ENCODE results near the gene GTF2E1.
A peak's percentile ranks its signal among the peaks of the same experiment; 100 is the strongest.

The GTF2E1 gene

DNA sequence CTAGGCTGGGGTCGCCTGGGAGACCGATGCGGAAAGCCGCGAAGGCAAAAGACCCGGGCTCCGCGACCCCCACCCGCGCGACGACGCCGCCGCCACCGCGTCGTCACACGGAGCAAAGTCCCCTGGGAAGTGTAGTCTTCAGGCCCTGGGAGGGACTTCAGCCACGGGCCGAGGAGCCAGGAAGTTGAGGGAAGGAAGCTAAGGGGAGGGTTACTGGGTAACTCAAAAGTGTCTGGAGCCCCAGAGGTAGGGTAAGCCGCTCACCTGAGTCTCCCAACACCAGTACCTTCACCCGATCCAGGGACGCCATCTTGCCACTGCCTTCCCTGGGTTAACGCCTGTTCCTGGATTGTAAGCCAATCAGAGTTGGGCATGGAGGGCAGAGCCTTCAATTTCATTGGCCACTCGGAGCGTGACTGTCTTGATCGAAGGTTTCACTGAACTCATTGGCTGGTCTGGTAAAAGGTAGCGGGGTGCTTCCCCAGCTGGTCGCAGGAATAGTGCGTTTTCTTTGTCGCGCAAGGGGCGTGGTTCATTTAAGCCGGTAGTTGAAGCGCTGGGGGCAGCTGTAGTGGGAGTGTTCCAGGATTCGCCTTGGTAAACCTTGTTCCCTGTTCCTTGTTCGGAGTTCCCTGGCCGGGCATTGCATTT is at the start of gene GTF2E1, which contains the start of gene RABL3:
Gene GTF2E1 (plus strand): TSS at position 547 of the 651 bp plus-strand sequence. CDS start 7,809 bp downstream, outside the sequence.
Gene RABL3 (minus strand): TSS at position 319 of the 651 bp plus-strand sequence. CDS start 9 bp downstream, at position 310.
- no peaks in the 10 kb centered on the region for H3K27me3 Mint-ChIP-seq (ENCODE audit: low read depth, poor library complexity)
- peak within 1 kb of the TSS; percentile 100 for H3K27ac Mint-ChIP-seq

DNA sequence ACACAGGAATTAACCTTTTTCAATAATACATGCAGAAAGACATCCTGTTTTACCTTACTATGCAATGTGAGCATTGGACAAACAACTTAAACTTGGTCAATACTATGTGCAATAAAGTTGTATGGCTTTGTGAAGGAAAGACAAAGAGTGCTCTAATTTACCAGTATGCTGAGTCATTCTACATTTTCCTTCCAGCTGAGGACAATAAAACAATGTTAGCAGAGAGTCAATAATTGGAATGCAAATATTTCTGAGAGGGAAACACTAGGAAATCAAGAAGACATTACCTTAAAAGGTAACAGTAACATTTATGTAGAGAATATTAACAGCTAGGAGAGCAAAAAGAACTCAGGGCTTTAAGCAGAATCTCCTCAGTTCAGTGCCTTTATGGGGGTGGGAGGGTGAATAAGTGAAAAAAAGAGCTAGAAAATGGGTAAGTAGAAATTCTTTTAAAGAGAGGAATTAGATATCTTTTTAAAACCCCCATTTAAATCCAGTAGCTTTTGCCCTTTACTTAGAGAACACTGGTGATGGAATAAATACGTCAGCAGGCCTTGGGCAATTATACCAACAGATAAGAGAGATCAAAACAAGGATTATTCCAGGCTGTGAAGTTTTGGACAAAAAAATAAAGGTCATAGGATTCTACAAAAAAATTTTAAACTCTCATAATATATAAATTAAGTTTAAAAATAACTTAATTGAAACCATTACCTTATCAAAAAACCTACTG is 48.9 kb upstream of the GTF2E1 start:
- Mint-ChIP-seq H3K27me3 (ENCODE audit: low read depth, poor library complexity) (no peaks in the 10 kb centered on the region), H3K4me1 (peaks cover 18% of the 10 kb centered on the region), H3K4me3 (no peak overlapping the region), H3K9me3 (no peaks in the 10 kb centered on the region), H3K36me3 (ENCODE audit: low read depth) (peaks cover 5% of the 10 kb centered on the region), H3K27ac (peak overlapping the region; percentile 8)
- no peak for DNase-seq
- TF ChIP-seq, protein P1, sequence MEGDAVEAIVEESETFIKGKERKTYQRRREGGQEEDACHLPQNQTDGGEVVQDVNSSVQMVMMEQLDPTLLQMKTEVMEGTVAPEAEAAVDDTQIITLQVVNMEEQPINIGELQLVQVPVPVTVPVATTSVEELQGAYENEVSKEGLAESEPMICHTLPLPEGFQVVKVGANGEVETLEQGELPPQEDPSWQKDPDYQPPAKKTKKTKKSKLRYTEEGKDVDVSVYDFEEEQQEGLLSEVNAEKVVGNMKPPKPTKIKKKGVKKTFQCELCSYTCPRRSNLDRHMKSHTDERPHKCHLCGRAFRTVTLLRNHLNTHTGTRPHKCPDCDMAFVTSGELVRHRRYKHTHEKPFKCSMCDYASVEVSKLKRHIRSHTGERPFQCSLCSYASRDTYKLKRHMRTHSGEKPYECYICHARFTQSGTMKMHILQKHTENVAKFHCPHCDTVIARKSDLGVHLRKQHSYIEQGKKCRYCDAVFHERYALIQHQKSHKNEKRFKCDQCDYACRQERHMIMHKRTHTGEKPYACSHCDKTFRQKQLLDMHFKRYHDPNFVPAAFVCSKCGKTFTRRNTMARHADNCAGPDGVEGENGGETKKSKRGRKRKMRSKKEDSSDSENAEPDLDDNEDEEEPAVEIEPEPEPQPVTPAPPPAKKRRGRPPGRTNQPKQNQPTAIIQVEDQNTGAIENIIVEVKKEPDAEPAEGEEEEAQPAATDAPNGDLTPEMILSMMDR (IDR thresholded peaks at IDR 0.05), result no peak

More for the DNA sequence above, at the start of gene GTF2E1, which contains the start of gene RABL3:
- Mint-ChIP-seq H3K4me1 (peaks cover 39% of the 10 kb centered on the region), H3K36me3 (ENCODE audit: low read depth) (peaks cover 37% of the 10 kb centered on the region), H3K9me3 (peaks cover 33% of the 10 kb centered on the region), H3K4me3 (peak within 1 kb of the TSS; percentile 92)
- DNase-seq, result peak; percentile 95
- TF ChIP-seq, protein P1 (IDR thresholded peaks at IDR 0.05), result no peak

DNA sequence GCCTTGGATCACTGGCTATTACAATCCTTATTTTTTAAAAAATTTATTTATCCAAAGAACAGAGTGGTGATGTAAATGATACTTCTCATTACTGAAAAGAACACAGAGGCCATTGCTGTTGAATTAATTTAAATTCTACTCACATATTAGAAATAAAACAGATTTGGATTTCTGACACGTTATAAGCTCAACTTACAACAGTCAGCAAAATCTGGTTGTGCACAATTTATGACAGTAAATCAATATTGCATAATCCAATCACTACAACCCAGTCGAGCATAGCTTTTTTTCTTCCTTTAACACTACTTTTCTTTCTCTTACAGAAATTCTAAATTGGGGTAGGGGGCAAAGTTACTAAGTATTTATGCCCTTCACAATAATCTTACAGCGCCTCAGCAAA is 43.2 kb upstream of the GTF2E1 start:
- H3K27me3 Mint-ChIP-seq (ENCODE audit: low read depth, poor library complexity), result no peaks in the 10 kb centered on the region

DNA sequence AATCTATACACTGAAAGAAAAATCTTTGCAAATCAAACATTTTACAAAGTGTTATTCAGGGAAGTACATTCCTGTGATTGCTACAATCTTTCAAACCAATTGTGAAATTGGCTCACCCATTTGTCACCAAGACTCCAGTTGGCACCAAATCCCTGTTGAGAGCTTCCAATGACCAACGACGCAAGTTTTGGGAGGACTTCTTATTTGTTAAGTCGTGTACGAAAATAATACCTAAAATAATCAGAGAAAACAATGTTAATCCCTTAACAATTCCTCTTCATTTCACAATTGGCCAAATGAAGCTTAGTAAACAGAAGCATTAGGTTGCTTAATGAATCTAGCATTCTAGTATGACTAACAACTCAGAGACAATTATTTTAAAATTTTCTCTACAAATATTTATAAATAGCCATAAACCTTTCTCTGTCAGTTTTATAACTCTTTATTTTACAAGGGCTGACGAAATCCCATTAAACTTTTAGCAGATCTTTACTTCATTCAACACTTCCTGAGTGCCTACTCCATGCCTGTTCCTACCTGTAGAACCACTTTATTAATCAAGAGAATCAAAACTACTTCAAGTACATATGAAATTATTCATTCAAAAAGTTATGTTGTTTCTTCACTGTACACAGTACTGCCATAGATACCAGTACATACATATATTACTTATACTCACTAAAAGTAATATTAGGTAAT is 36.5 kb upstream of the GTF2E1 start:
- TF ChIP-seq, protein P1 (IDR thresholded peaks at IDR 0.05), result no peak

More for the DNA sequence above, 43.2 kb upstream of the GTF2E1 start:
- Mint-ChIP-seq H3K4me1 (no peaks in the 10 kb centered on the region), H3K9me3 (peaks cover 8% of the 10 kb centered on the region), H3K4me3 (no peak overlapping the region), H3K36me3 (ENCODE audit: low read depth) (peaks cover 16% of the 10 kb centered on the region), H3K27ac (no peak overlapping the region)
- TF ChIP-seq, protein P1 (IDR thresholded peaks at IDR 0.05), result no peak
- DNase-seq, result no peak

DNA sequence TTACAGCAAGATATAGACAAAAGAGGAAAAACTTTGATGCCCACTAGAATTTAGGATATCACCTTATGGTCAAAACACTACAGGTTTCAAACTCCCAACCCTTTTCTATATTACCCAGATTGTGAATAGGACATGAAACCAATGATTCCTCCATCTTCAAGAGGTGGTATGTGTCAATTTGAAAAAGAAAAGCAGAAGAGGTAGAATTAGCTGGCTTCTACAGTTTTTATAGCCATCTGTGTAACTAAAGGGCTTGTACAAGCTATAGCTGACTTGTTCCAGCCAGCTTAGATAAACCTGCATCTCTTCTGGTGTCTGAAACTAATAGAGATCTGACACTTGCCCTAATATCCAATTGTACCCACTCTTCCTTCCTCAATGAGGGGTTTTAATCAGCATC is 35.6 kb upstream of the GTF2E1 start:
- TF ChIP-seq, protein P1 (IDR thresholded peaks at IDR 0.05), result no peak
- no peak for DNase-seq
- Mint-ChIP-seq H3K36me3 (ENCODE audit: low read depth) (peaks cover 22% of the 10 kb centered on the region), H3K27me3 (ENCODE audit: low read depth, poor library complexity) (no peaks in the 10 kb centered on the region), H3K27ac (no peak overlapping the region), H3K4me1 (no peaks in the 10 kb centered on the region), H3K9me3 (peaks cover 8% of the 10 kb centered on the region), H3K4me3 (no peak overlapping the region)

More for the DNA sequence above, 36.5 kb upstream of the GTF2E1 start:
- Mint-ChIP-seq H3K27ac (no peak overlapping the region), H3K27me3 (ENCODE audit: low read depth, poor library complexity) (no peaks in the 10 kb centered on the region), H3K4me1 (no peaks in the 10 kb centered on the region), H3K36me3 (ENCODE audit: low read depth) (peaks cover 22% of the 10 kb centered on the region), H3K4me3 (no peak overlapping the region), H3K9me3 (peaks cover 8% of the 10 kb centered on the region)
- no peak for DNase-seq
